Measurements from ENCODE around the gene SLAMF6. TPM values are rescaled to one million over a fixed set of nuclear protein-coding genes. Genes with fewer than 3 reads are reported as not detected.
"Not testable (repeated sequence)": the region's sequence is repeated elsewhere in the genome, so short reads cannot be mapped to it uniquely, and the experiment has no call there.

The SLAMF6 gene
- polyA plus RNA-seq, 1 donor, result 0.31 TPM

DNA sequence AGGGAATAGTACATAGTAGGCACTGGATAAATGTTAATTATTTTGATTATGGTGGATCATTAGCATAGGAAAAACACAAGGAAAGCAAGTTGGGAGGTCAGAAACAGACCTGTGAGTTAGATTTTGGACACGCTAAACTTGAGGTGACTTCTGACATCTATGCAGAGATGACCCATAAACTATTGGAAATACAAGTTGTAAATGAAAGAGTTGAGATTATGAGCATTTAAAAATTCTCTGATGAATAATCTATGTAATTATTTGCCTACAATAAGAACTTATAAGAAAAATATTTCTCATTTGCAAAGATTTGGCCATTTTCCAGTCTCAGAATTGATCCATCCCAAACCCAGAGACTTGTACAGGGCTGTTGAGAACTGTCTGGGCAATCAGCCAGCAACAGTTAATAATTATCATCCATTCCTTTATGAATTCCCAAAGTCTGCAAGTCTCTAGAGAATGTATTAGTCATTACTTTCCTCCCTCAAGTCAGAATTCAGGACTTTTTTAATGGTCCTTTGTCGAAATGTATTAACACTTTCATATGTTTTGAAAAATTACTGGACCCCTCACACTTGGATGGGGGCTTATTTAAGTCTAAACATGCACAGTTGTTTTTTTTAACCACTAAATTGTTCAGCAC lies 19.4 kb upstream of the SLAMF6 start:
- no peak for DNase-seq

DNA sequence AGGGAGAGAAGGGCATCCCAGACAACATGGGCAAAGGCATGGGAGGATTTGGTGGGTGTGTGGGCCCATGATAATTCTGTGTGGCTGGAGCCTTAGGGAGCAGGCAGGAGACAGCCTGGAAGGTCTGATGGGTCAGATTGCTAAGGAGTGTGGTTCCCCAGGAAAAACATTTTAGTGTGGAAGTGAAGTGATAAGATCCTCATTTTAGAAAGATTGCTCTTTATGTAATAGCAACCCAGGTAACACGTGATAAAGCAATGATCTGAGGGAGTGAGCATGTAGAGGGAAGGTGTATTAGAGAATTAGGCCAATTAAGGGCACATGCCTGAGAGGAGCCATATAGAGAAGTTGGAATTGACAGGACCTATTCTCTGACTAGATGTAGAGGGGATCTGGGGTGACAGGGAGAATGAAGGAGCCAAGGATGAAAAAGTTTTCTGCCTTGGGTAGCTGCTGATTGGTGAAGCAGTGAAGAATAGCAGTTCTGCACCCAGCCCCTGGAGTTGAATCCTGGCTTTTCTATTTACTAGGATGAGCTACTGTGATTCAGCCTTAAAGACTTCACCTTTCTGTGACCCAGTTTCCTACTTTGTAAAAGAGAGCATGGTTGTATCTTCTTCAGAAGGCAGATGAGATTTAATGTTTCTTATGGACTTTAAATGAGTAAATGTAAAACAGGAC lies 18.7 kb upstream of the SLAMF6 start:
- DNase-seq, result no peak

DNA sequence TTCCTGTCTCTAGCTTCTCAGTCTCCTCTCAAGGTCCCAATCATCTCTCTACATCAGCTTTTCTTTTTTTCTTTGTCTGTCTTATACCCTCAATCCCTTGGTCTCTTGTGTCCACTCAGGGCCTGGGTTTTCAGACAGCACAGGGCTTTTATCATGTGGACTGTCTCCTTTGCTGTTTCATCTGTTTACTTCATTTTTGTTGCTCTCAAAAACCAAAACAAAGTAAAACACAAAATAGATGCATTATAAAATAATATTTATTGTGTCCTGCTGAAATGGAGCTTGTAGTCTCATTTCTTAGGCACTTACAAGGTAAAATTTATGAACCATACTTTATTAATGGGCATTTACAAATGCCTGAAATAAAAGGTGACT lies 17.8 kb upstream of the SLAMF6 start:
- no peak for DNase-seq

DNA sequence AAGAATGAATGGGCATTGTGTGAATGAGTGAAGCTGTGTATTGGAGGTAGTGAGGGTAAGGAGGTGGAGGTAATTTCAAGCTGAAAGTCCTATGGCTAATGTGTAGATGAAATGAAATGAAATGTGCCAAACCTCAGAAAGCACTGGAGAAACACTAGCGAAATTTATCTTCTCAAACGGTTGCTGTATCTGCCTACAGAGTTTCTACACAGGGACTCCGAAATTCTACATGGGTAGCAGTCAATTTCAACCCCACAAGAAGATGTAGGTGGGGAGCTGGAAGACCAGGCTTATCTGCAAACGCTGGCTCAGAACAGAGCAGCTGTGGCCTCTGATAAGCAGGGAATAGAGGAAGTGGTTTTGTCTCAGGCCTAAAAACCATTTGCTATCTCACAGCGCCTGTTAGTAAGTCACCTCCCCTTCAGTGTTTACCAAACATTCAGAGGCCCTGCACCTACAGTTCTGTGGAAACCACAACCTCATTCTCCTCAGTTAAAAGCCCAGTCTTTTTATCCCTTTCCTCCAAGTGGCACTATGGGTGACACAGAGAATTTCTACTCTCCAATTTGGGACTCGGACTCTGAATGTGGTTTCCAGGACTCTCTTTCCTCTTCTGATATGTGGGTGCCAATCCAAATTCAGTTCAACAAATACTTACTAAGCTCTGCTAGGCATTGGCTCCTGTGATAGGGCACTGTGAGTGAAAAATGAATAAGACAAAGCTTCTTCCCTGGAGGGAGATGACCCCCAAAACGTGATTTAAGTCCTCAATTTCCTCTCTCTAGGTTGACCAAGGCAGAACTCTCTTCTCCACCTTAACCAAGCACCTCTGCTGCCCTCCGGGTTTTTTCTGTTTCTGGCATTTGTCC lies 17.2 kb upstream of the SLAMF6 start:
- DNase-seq, result no peak

DNA sequence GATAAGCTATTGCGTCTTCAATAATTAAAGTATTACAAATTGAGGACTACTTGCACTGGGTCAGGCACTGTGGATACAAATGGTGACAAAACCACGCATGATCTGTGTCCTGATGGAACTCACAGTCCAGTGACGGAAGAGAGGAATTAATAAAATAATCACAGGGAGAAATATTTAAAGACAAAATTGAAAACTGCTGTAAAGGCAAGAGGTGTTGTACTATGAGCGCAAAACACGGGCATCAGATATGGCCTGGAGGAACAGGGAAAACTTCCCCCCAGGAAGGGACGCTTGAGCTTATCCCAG lies 16.6 kb upstream of the SLAMF6 start:
- DNase-seq, result no peak

DNA sequence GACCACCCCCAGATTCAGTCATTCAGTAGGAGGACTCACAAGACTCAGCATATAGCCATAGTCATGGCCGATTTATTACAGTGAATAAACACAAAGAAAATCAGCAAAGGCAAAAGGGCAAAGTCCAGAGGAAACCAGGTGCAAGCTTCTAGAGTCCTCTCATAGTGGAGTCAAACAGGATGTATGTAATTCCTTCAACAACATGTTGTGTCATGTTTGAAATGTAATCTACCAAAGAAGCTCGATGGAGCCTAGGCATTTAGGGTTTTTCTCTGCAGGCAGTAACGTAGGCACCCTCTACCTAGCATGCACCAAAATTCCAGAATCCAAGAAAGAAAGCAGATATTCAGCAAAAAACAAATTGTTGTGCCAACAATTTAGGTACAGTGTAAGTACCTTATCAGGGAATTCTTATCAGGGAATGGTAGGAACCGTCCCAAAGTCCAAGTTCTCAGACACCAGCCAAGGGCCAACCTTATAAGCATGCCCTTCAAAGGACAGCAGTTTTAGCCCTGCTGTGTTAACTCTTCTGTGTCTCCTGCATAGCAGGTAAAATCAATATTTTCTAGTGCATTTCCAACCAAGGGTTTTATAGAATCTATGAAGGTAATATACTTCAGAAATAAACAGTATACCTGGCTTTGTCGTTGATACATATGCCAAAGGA lies 16.1 kb upstream of the SLAMF6 start:
- no peak for DNase-seq

DNA sequence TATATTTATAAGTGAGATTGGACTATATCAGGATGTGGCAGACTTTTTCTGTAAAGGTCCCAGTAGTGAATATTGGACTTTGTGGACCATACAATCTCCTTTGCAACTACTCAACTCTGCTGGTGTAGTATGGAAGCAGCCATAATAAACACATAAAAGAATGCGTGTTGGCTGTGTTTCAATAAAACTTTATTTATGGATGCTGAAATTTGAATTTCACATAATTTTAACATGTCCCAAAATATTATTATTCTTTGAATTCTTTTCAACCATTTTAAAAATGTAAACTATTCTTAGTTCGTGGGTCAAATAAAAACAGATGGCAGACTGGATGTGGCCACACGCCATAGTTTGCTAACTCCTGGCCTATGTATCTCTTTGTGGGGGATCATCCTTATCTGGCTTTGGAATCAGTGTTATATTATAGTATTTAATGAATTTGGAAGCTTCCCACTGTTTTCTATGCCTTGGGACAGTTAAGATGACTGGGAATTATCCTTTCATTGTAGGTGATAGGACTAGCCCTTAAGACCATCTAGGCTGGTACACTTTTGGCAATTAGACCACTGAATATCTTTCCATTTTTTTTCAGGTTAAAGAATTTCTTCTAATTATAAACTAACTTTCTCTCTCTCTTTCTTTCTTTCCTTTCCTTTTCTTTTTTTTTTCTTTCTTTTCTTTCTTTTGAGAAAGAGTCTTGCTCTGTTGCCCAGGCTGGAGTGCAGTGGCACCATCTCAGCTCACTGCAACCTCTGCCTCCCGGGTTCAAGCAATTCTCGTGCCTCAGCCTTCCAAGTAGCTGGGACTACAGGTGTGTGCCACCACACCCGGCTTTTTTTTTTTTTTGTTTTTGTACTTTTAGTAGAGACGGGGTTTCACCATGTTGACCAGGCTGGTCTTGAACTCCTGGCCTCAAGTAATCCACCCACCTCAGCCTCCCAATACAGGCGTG lies 14.9 kb upstream of the SLAMF6 start:
- no peak for DNase-seq

DNA sequence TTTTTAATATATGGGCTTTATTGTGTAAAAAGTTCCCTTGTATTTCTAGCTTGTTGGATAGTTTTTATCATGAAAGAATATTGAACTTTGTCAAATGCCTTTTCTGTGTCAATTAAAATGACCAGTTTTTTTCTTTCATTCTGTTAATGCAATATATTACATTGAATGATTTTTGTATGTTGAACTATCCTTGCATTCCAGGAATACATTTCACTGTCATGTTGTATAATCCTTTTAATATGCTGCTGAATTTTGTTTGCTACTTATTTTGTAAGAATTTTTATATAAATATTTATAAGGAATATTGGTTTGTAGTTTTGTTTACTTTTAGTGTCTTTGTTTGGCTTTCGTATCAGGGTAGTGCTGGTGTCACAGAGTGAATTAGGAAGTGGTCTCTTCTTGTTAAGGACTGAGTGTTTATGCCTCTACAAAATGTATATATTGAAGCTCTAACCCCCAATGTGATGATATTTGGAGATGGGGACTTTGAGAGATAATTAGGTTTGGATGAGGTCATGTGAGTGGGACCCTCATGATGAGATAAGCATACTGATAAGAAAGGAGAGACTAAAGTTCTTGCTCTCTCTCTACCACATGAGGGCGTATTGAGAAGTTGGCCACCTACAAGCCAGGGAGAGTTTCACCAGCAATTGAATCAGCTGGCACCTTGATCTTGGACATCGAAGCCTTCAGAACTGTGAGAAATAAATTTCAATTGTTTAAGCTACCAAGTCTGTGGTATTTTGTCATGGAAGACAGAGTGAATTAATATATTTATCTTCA lies 12.0 kb upstream of the SLAMF6 start:
- DNase-seq, result no peak

DNA sequence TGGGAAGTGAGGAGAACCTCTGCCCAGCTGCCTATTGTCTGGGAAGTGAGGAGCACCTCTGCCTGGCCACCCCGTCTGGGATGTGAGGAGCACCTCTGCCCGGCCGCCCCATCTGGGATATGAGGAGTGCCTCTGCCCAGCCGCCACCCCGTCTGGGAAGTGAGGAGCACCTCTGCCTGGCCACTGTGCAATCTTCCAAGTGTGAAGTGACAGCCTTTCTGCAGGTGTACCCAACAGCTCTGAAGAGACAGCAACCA lies 9.4 kb upstream of the SLAMF6 start:
- not testable (repeated sequence) for DNase-seq

DNA sequence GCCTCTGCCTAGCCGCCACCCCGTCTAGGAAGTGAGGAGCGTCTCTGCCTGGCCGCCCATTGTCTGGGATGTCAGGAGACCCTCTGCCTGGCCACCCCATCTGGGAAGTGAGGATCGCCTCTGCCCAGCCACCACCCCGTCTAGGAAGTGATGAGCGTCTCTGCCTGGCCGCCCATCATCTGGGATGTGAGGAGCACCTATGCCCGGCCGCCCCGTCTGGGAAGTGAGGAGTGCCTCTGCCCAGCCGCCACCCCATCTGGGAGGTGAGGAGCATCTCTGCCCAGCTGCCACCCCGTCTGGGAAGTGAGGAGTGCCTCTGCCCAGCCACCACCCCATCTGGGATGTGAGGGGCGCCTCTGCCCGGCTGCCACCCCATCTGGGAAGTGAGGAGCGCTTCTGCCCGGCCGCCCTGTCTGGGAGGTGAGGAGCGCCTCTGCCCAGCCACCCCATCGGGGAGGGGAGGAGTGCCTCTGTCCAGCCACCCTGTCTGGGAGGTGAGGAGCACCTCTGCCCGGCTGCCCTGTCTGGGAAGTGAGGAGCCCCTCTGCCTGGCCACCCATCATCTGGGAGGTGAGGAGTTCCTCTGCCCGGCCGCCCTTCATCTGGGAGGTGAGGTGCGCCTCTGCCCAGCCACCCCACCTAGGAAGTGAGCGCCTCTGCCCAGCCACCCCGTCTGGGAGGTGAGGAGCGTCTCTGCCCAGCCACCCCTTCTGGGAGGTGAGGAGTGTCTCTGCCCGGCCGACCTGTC lies 8.9 kb upstream of the SLAMF6 start:
- not testable (repeated sequence) for DNase-seq

DNA sequence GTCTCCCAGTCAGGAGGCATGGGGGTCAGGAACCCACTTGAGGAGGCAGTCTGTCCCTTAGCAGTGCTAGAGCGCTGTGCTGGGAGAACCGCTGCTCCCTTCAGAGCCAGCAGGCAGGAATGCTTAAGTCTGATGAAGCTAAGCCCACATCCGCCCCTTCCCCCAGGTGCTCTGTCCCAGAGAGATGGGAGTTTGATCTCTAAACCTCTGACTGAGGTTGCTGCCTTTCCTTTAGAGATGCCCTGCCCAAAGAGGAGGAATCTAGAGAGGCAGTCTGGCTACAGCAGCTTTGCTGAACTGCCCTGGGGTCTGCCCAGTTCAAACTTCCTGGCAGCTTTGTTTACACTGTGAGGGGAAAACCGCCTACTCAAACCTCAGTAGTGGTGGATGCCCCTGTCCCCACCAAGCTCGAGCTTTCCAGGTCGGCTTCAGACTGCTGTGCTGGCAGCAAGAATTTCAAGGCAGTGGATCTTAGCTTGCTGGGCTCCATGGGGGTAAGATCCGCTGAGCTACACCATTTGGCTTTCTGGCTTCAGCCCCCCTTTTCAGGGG lies 6.4 kb upstream of the SLAMF6 start:
- not testable (repeated sequence) for DNase-seq

DNA sequence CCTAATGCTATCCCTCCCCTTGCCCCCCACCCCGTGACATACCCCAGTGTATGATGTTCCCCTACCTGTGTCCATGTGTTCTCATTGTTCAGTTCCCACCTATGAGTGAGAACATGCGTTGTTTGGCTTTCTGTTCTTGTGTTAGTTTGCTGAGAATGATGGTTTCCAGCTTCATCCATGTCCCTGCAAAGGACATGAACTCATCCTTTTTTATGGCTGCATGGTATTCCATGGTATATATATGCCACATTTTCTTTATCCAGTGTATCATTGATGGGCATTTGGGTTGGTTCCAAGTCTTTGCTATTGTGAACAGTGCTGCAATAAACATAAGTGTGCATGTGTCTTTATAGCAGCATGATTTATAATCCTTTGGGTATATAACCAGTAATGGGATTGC lies 734 bp upstream of the SLAMF6 start:
- DNase-seq, result not testable (repeated sequence)

DNA sequence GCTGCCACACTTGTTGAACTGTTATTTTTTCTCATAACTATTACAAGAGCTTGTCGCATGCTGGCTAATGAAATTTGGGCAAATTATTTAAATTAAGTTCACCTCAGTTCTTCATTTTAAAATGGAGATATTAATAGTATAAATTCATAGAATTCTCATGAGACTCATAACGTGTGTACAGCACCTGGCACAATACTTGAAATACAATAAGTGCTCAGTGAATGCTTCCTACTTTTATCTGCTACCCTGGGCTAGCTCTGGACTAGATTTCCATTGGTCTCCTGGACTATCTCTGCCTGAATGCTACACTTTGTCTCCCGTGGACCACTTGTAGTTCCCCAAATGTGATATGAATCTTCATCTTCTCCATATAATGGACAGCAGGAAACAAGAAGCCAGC lies 919 bp downstream of the SLAMF6 start:
- no peak for DNase-seq

DNA sequence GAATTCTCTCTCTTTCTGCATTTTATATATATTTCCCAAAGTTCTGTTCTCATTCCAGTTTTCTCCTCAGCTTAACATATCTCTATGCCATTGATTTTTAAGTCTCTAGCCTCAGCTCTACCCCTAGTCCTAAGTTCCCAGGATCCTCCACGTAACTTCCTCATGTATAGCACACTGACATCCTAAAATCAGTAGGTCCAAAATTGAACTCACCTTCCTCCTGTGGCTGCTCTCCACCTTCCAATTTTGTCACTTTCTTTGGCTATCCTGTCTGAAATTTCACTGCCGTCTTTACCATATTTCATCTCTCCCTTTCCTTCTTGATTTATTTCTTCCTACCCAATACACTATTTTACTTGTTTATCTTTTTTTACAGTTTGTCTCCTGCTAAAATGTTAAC lies 1.5 kb downstream of the SLAMF6 start:
- DNase-seq, result no peak

DNA sequence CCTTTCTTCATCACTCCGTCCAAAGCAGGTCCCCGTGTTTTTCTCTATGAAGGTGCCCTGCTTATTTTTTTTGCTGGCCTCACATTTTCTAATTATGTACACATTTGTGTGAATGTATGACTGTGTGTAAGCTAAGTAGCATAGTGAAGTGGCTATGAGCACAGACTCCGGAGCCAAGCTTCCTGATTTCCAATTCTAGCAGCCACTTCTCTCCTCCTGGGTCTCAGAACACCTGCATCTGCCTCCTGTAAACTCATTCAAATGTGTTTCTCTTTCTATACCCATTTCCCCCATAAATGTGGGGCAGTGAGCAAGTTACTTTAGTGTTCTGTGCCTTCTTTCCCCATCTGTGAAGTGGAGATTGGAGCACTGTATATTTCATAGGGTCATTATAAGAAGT lies 2.1 kb downstream of the SLAMF6 start:
- no peak for DNase-seq

DNA sequence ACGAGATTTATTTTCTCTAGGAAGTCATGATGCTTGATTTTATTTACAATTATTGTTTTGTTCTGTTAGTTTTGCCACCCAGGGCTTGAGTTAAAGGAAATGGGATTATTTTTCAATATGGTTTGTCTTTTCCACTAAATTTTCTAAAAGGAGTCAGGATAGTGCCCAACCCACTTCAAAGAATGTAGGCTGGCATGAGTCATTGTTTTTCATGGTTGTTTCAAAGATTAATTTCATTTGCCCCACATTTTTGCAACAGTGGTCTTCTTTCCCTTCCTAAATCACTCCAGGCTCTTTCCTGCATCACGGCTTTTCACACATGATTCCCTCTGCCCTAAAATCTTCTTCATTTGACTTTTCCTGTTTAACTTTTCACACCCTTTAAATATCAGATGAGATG lies 2.5 kb downstream of the SLAMF6 start:
- no peak for DNase-seq

DNA sequence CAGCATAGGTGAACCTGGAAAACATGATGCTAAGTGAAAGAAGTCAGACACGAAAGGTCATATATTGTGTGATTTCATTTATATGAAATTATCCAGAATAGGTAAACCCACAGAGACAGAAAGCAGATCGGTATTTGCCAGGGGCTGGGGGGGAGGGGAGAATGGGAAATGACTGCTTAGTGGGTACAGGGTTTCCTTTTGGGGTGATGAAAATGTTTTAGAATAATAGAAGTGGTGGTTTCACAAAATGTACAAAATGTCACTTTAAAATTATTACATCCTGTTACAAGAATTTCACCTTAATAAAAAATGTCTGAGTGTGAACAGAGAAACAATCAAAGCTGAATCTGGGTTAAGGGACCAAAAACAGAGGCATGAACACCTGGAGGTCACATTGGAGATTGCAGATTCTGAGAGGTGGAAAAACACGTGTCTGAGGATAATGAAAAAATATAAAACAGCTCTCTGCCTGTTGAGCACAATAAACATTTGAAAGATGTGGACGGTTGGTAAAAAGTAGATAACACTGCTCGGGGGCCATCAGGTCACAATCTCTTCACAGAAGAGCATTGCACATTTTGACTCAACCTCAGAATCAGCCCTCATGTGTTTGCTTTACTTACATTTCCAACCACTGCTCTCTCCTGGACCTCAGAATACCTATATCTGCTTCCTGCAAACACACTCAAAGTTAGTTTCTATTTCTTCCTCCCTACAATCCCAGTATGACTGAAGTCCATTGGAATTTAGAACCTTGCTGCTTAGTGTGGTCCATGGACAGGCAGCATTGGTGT lies 3.2 kb downstream of the SLAMF6 start:
- DNase-seq, result no peak

DNA sequence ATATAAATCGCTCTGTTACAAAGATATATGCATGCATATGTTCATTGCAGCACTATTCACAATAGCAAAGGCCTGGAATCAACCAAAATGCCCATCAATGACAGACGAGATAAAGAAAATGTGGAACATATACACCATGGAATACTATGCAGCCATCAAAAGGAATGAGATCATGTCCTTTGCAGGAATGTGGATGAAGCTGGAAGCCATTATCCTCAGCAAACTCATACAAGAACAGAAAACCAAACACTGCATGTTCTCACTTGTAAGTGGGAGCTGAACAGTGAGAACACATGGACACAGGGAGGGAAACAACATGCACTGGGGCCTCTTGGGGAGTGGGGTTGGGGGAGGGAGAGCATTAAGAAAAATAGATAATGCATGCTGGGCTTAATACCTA lies 5.5 kb downstream of the SLAMF6 start:
- DNase-seq, result not testable (repeated sequence)

DNA sequence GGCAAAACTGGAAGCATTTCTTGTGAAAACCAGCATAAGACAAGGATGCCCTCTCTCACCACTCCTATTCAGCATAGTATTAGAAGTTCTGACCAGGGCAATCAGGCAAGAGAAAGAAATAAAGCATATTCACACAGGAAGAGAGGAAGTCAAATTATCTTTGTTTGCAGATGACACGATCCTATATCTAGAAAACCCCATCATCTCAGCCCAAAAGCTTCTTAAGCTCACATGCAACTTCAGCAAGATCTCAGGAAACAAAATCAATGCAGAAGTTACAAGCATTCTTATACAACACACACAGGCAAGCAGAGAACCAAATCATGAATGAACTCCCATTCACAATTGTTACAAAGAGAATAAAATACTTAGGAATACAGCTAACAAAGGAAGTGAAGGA lies 7.1 kb downstream of the SLAMF6 start:
- DNase-seq, result not testable (repeated sequence)

DNA sequence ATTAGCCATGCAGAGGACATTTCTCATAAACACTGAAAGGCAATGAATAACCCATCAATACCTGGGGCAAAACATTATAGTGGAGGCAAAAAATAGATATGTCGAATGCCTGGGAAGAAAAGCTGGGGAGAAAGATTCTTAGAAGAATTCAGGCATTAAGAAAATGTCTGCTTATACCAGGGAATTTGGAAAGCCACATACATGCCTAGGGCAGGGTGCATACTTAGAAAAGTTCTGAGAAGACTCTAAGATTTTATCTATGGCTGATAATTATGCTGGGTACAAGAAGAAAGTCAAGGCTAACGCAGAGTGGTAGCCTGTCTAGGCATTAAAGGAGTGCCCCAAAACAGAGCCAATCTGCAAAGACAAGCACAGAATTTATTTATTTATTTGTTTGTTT lies 18.4 kb downstream of the SLAMF6 start:
- no peak for DNase-seq
